HepG2 (cell line): ENCODE data around the gene USB1. TPM values are rescaled to one million over a fixed set of nuclear protein-coding genes. Genes with fewer than 3 reads are reported as not detected.

Source experiments
- FLYWCH1 ChIP-seq: sonication (generic); formaldehyde crosslinking; IDR thresholded peaks from 2 replicates; pipeline ENCODE4 v1.8.1; 2023; ENCODE audit warnings: mild to moderate bottlenecking, missing genetic modification reagents
- HBP1 ChIP-seq: IDR thresholded peaks from 2 replicates; pipeline ENCODE4 v1.6.1; 2016; ENCODE audit warnings: low read depth, control low read depth
- HES4 ChIP-seq: sonication (generic); formaldehyde crosslinking; IDR thresholded peaks from 2 replicates; pipeline ENCODE4 v1.9.0; 2021; ENCODE audit warnings: mild to moderate bottlenecking, missing genetic modification reagents, borderline replicate concordance
- HINFP ChIP-seq: sonication (generic); formaldehyde crosslinking; IDR thresholded peaks from 2 replicates; pipeline ENCODE4 v1.4.0; 2020; ENCODE audit warnings: low read depth, mild to moderate bottlenecking, missing genetic modification reagents
- KLF16 ChIP-seq, 2 experiments: sonication (generic) in 1 of 2; formaldehyde crosslinking in 1 of 2; IDR thresholded peaks; 2 replicates each; pipeline versions ENCODE4 v1.6.1 to v1.8.0; 2016 to 2023; ENCODE audit warnings: missing genetic modification reagents in 2 of 2, missing compliant biosample characterization in 1 of 2
- MAF1 ChIP-seq: sonication (generic); formaldehyde crosslinking; IDR thresholded peaks from 2 replicates; pipeline ENCODE4 v1.5.0; 2020; ENCODE audit warnings: missing genetic modification reagents, borderline replicate concordance
- MED13 ChIP-seq: sonication (generic); formaldehyde crosslinking; IDR thresholded peaks from 2 replicates; pipeline ENCODE4 v1.5.0; 2020; ENCODE audit warnings: missing genetic modification reagents
- MTA1 ChIP-seq: sonication (generic); formaldehyde crosslinking; IDR thresholded peaks from 2 replicates; pipeline ENCODE4 v1.4.0; 2020; ENCODE audit warnings: missing genetic modification reagents, mild to moderate bottlenecking, borderline replicate concordance
- NFIB ChIP-seq: sonication (generic); formaldehyde crosslinking; IDR thresholded peaks from 2 replicates; pipeline ENCODE4 v1.9.0; 2021; ENCODE audit warnings: missing genetic modification reagents, mild to moderate bottlenecking, borderline replicate concordance
- NFKB2 ChIP-seq: sonication (generic); formaldehyde crosslinking; IDR thresholded peaks from 2 replicates; pipeline ENCODE4 v1.4.0; 2020; ENCODE audit warnings: missing genetic modification reagents, borderline replicate concordance
- NFYB ChIP-seq: sonication (generic); formaldehyde crosslinking; IDR thresholded peaks from 2 replicates; pipeline ENCODE4 v1.4.0; 2020; ENCODE audit warnings: missing genetic modification reagents
- PCBP1 ChIP-seq: fragments of 200-400 bp; formaldehyde crosslinking; IDR thresholded peaks from 2 replicates; pipeline ENCODE4 v1.6.1; 2017; ENCODE audit warnings: mild to moderate bottlenecking, low read depth, low read length, borderline replicate concordance
- POLR2AphosphoS5 ChIP-seq: IDR thresholded peaks from 2 replicates; pipeline ENCODE4 v1.6.1; 2012; ENCODE audit warnings: low read depth, low read length
- RBM39 ChIP-seq: fragments of 200-400 bp; formaldehyde crosslinking; IDR thresholded peaks from one replicate; pipeline ENCODE4 v1.6.1; 2018; ENCODE audit warnings: antibody characterized with exemption, mild to moderate bottlenecking, low read depth, low read length; ENCODE audit not compliant: poor library complexity, severe bottlenecking
- RFXAP ChIP-seq: sonication (generic); formaldehyde crosslinking; IDR thresholded peaks from 2 replicates; pipeline ENCODE4 v1.4.0; 2020; ENCODE audit warnings: missing genetic modification reagents, borderline replicate concordance
- TCF7 ChIP-seq: sonication (generic); IDR thresholded peaks from 2 replicates; pipeline ENCODE4 v1.6.1; 2016; ENCODE audit warnings: antibody characterized with exemption, low read depth
- WIZ ChIP-seq: sonication (generic); formaldehyde crosslinking; IDR thresholded peaks from 2 replicates; pipeline ENCODE4 v1.5.1; 2020; ENCODE audit warnings: mild to moderate bottlenecking, missing genetic modification reagents
- ZBTB14 ChIP-seq: sonication (generic); formaldehyde crosslinking; IDR thresholded peaks from 2 replicates; pipeline ENCODE4 v1.4.0; 2020; ENCODE audit warnings: missing genetic modification reagents
- ZMAT3 ChIP-seq: sonication (generic); formaldehyde crosslinking; conservative IDR thresholded peaks from 2 replicates; pipeline ENCODE4 v1.7.0; 2021; ENCODE audit warnings: missing genetic modification reagents
- ZMYM2 ChIP-seq: sonication (generic); formaldehyde crosslinking; IDR thresholded peaks from 2 replicates; pipeline ENCODE4 v1.8.0; 2022; ENCODE audit warnings: mild to moderate bottlenecking, missing genetic modification reagents
- ZNF263 ChIP-seq: sonication (generic); formaldehyde crosslinking; IDR thresholded peaks from 2 replicates; pipeline ENCODE4 v1.4.0; 2020; ENCODE audit warnings: missing genetic modification reagents
- ZNF563 ChIP-seq: sonication (generic); formaldehyde crosslinking; IDR thresholded peaks from 2 replicates; pipeline ENCODE4 v1.8.0; 2022; ENCODE audit warnings: mild to moderate bottlenecking, moderate library complexity, missing genetic modification reagents
- ZNF777 ChIP-seq: sonication (generic); formaldehyde crosslinking; IDR thresholded peaks from 2 replicates; pipeline ENCODE4 v1.4.0; 2020; ENCODE audit warnings: missing genetic modification reagents
- ZNF883 ChIP-seq: sonication (generic); formaldehyde crosslinking; IDR thresholded peaks from 2 replicates; pipeline ENCODE4 v1.5.1; 2020; ENCODE audit warnings: mild to moderate bottlenecking, missing genetic modification reagents; ENCODE audit errors: not compliant biosample characterization
- polyA plus RNA-seq, 8 experiments: library from polyadenylated mRNA; depleted of rRNA in 3 of 8; stranded (reverse) in 7 of 8; unstranded in 1 of 8; fragments of >200 nt; fragmentation: Illumina TruSeq in 4 of 8; extraction: Trizol in 4 of 8; gene quantifications; 2 replicates each; pipeline versions ENCODE4 v1.2.1 to v1.2.3, GENCODE V29; 2011 to 2016; ENCODE audit warnings: low read depth in 4 of 8, missing spikeins in 1 of 8, mixed read lengths in 1 of 8; ENCODE audit not compliant: insufficient read depth in 1 of 8
- total RNA-seq, 5 experiments: library from RNA; depleted of rRNA; stranded (reverse); fragments of >200 nt; fragmentation: Illumina TruSeq; extraction: Trizol; gene quantifications; 2 replicates each; pipeline ENCODE4 v1.2.3, GENCODE V29; 2016; ENCODE audit warnings: low read depth in 1 of 5

USB1 gene
- total and polyA plus RNA-seq, 2 of the 13 experiments (the other 11 are each of a cell fraction or from before 2014, with no cell fraction given), result 16.7 to 65.4 TPM

GRCh38 chr16:58027161-58027915 is 26.1 kb downstream of the USB1 start (continued):
- TF ChIP-seq HBP1 (0 out of 2 replicates have a peak, but pooled peaks have one; percentile 19), WIZ (CRISPR knock-in tag) (0 out of 2 replicates have a peak, but pooled peaks have one; percentile 2), RFXAP (CRISPR knock-in tag) (0 out of 2 replicates have a peak, but pooled peaks have one; percentile 17), ZNF777 (CRISPR knock-in tag) (peak; percentile 77), ZNF563 (CRISPR knock-in tag) (peak; percentile 58; the same call in 1 of the 2 replicates), POLR2AphosphoS5 (no peak), TCF7 (no peak), NFKB2 (peak; percentile 86; the same call in 1 of the 2 replicates), PCBP1 (peak; percentile 87; the same call in 1 of the 2 replicates), ZMAT3 (peak; percentile 48; the same call in 1 of the 2 replicates), HINFP (CRISPR knock-in tag) (peak; percentile 13; the same call in 1 of the 2 replicates), MED13 (CRISPR knock-in tag) (peak; percentile 88), KLF16 (CRISPR knock-in tag; IDR thresholded peaks at IDR 0.05) (0 out of 4 replicates have a peak, but pooled peaks of 1 of the 2 experiments have one; percentile 12), NFYB (no peak), ZBTB14 (CRISPR knock-in tag) (no peak), RBM39 (peak; percentile 61), MAF1 (CRISPR knock-in tag) (no peak), ZNF263 (CRISPR knock-in tag) (peak; percentile 87), NFIB (no peak), HES4 (CRISPR knock-in tag) (peak; percentile 31; the same call in 1 of the 2 replicates), ZNF883 (peak; percentile 51), ZMYM2 (CRISPR knock-in tag) (0 out of 2 replicates have a peak, but pooled peaks have one; percentile 1), FLYWCH1 (CRISPR knock-in tag) (no peak), MTA1 (CRISPR knock-in tag) (peak; percentile 23; the same call in 1 of the 2 replicates)
